Aortic smooth muscle cell (primary cell): Measurements from ENCODE around the gene NOC3L. TPM values are rescaled to one million over a fixed set of nuclear protein-coding genes. Genes with fewer than 3 reads are reported as not detected.

Experiments used
- total RNA-seq: library from RNA; depleted of rRNA; stranded (reverse); fragments of >200 nt; gene quantifications from 2 replicates; pipeline ENCODE4 v1.2.3, GENCODE V29; 2014

Gene NOC3L, protein sequence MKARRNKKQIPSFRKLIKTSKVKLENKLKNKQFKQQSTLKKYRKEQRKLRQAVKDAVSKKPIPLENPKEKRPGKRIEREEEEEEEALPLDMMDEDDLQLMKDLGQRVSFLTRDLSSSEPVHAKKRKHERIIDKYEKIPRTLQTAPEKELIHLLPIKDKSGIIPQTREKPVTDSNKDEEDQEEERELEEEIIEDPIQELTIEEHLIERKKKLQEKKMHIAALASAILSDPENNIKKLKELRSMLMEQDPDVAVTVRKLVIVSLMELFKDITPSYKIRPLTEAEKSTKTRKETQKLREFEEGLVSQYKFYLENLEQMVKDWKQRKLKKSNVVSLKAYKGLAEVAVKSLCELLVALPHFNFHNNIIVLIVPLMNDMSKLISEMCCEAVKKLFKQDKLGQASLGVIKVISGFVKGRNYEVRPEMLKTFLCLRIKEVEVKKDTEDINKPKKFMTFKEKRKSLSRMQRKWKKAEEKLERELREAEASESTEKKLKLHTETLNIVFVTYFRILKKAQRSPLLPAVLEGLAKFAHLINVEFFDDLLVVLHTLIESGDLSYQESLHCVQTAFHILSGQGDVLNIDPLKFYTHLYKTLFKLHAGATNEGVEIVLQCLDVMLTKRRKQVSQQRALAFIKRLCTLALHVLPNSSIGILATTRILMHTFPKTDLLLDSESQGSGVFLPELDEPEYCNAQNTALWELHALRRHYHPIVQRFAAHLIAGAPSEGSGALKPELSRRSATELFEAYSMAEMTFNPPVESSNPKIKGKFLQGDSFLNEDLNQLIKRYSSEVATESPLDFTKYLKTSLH
- 16.5 and 23.6 TPM in 2 replicates for total RNA-seq

GRCh38 chr10:94362360-94363250 is at the start of gene NOC3L:
NOC3L (minus strand) TSS chr10:94362939; CDS start chr10:94362838, 101 bp downstream.

GRCh38 chr10:94402204-94402842 is 39.6 kb upstream of the NOC3L start, which contains the start of gene TBC1D12:
TBC1D12 (plus strand) TSS chr10:94402541; CDS start chr10:94402614, 73 bp downstream.

Other genes starting within 250 kb of the NOC3L start
- 12.6 and 16.1 TPM in 2 replicates for gene TBC1D12, start 39.6 kb upstream of the NOC3L start, total RNA-seq
- 23.5 and 38.8 TPM in 2 replicates for gene HELLS, start 182.8 kb upstream of the NOC3L start, total RNA-seq